Stimulated activated naive CD8-positive, alpha-beta T cell treated with anti-CD3 and anti-CD28 coated beads, Interleukin-15, Interleukin-2, amounts not matched to agents 100 ng/mL and 50 ng/mL, for 24 hours (primary cell): ENCODE measurements around the gene TMEM17.
"Not testable (repeated sequence)": the region's sequence is repeated elsewhere in the genome, so short reads cannot be mapped to it uniquely, and the experiment has no call there.

ENCODE experiments used
- H3K27ac Mint-ChIP-seq: one replicate; pipeline ENCODE4 v1.8.0; 2021; ENCODE audit warnings: mild to moderate bottlenecking, mixed read lengths
- H3K27me3 Mint-ChIP-seq: one replicate; pipeline ENCODE4 v1.8.0; 2021; ENCODE audit warnings: mixed read lengths
- H3K36me3 Mint-ChIP-seq: one replicate; pipeline ENCODE4 v1.8.0; 2021; ENCODE audit warnings: low read depth, mixed read lengths
- H3K4me1 Mint-ChIP-seq: one replicate; pipeline ENCODE4 v1.8.0; 2021; ENCODE audit warnings: low read depth, mixed read lengths
- H3K4me3 Mint-ChIP-seq: one replicate; pipeline ENCODE4 v1.8.0; 2021; ENCODE audit warnings: mild to moderate bottlenecking, mixed read lengths
- H3K9me3 Mint-ChIP-seq: one replicate; pipeline ENCODE4 v1.8.0; 2021; ENCODE audit warnings: mixed read lengths

Gene TMEM17, protein sequence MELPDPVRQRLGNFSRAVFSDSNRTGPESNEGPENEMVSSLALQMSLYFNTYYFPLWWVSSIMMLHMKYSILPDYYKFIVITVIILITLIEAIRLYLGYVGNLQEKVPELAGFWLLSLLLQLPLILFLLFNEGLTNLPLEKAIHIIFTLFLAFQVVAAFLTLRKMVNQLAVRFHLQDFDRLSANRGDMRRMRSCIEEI

GRCh38 chr2:62505750-62506420 lies at the start of gene TMEM17:
TSS of gene TMEM17 (minus strand) at chr2:62506195. CDS start at chr2:62506129, 66 bp downstream.
- H3K27ac Mint-ChIP-seq: peak within 1 kb of the TSS; percentile 62

DNA sequence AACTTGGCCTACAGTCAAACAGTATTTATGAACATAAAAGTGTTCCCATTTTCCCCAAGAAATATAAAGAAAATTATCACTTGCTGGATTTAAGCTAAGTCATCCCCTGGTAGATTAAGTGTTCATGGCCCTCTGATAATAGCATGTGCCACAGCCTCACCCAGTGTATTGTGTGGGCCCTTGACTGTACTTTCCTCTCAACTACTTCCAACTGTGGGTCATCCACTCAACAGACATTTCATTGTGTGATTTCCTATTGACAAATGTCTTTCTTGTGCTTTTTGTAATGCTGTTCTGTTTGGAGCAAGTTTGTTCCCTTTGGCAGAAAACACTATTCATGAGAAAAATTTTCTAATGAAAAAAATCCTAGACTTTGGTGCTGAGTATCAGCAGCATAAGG lies 48.4 kb upstream of the TMEM17 start:
- Mint-ChIP-seq H3K27ac (no peak overlapping the region), H3K27me3 (peaks cover 12% of the 10 kb centered on the region), H3K4me1 (no peaks in the 10 kb centered on the region), H3K4me3 (no peak overlapping the region), H3K9me3 (peaks cover 5% of the 10 kb centered on the region), H3K36me3 (no peaks in the 10 kb centered on the region)

More at GRCh38 chr2:62505750-62506420, at the start of gene TMEM17:
- Mint-ChIP-seq H3K36me3 (no peaks in the 10 kb centered on the region), H3K9me3 (no peaks in the 10 kb centered on the region), H3K27me3 (peaks cover 29% of the 10 kb centered on the region), H3K4me1 (peaks cover 9% of the 10 kb centered on the region), H3K4me3 (peak within 1 kb of the TSS; percentile 86)

GRCh38 chr2:62550461-62550860 lies 44.5 kb upstream of the TMEM17 start:
- no peak overlapping the region for H3K27ac Mint-ChIP-seq
- peaks cover 8% of the 10 kb centered on the region for H3K27me3 Mint-ChIP-seq
- no peaks in the 10 kb centered on the region for H3K4me1 Mint-ChIP-seq
- no peaks in the 10 kb centered on the region for H3K36me3 Mint-ChIP-seq
- H3K4me3 Mint-ChIP-seq: no peak overlapping the region
- H3K9me3 Mint-ChIP-seq: no peaks in the 10 kb centered on the region

DNA sequence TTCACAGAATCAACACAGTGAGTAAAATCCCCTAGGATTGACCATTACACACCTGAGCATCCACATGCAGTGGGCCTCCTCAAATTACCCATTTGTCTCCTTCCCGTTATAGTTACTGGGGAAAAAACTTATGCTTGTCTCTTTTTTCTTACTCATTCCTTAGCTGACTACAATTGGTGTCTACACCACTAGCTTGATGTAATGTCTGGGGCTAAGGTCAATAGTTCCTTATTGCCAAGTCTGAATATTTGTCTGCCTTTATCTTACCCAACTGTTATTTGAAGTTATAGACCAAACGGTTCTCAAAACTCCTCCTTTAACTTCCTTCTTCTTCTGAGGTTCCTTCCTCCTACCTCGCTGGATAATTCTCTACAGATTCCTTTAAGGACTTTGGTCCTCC lies 41.9 kb upstream of the TMEM17 start:
- Mint-ChIP-seq H3K4me3 (no peak overlapping the region), H3K27ac (no peak overlapping the region), H3K9me3 (no peaks in the 10 kb centered on the region), H3K4me1 (no peaks in the 10 kb centered on the region), H3K36me3 (no peaks in the 10 kb centered on the region), H3K27me3 (peaks cover 8% of the 10 kb centered on the region)

- H3K4me1 Mint-ChIP-seq: no peaks in the 10 kb centered on the region
- H3K4me3 Mint-ChIP-seq: no peak overlapping the region
- H3K27me3 Mint-ChIP-seq: no peaks in the 10 kb centered on the region
- H3K27ac Mint-ChIP-seq: no peak overlapping the region
- no peaks in the 10 kb centered on the region for H3K9me3 Mint-ChIP-seq
- H3K36me3 Mint-ChIP-seq: no peaks in the 10 kb centered on the region
Measured at GRCh38 chr2:62545261-62545660, 39.3 kb upstream of the TMEM17 start.

- Mint-ChIP-seq H3K9me3 (no peaks in the 10 kb centered on the region), H3K27me3 (peaks cover 8% of the 10 kb centered on the region), H3K4me1 (no peaks in the 10 kb centered on the region), H3K4me3 (no peak overlapping the region), H3K36me3 (no peaks in the 10 kb centered on the region), H3K27ac (no peak overlapping the region)
Measured at GRCh38 chr2:62540408-62541168, 34.6 kb upstream of the TMEM17 start.

GRCh38 chr2:62539606-62540407 lies 33.8 kb upstream of the TMEM17 start:
- Mint-ChIP-seq H3K4me1 (no peaks in the 10 kb centered on the region), H3K27me3 (peaks cover 12% of the 10 kb centered on the region), H3K9me3 (no peaks in the 10 kb centered on the region), H3K27ac (no peak overlapping the region), H3K4me3 (no peak overlapping the region), H3K36me3 (no peaks in the 10 kb centered on the region)

DNA sequence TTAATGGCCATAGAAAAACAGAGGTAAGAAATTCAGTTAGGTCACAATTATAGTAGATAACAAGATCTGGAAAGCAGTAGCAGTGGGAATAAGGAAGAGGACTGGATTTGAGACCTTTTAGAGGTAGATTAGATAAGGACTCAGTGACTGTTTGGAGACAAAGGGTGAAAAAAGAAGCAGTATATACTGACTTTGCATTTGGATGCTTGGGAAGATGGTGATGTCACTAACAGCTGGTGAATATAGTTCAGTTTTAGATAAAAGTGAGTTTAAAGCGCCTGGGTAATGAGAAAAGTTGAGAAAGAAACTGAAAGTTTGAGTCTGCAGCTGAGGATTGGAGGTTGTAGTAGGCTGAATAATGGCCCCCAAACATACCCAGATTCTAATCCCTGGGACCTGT lies 32.8 kb upstream of the TMEM17 start:
- H3K9me3 Mint-ChIP-seq: no peaks in the 10 kb centered on the region
- H3K4me1 Mint-ChIP-seq: no peaks in the 10 kb centered on the region
- peaks cover 15% of the 10 kb centered on the region for H3K27me3 Mint-ChIP-seq
- no peak overlapping the region for H3K4me3 Mint-ChIP-seq
- H3K27ac Mint-ChIP-seq: no peak overlapping the region
- H3K36me3 Mint-ChIP-seq: no peaks in the 10 kb centered on the region

GRCh38 chr2:62537814-62538213 lies 31.8 kb upstream of the TMEM17 start:
- Mint-ChIP-seq H3K27me3 (peaks cover 15% of the 10 kb centered on the region), H3K4me1 (no peaks in the 10 kb centered on the region), H3K9me3 (peaks cover 4% of the 10 kb centered on the region), H3K4me3 (no peak overlapping the region), H3K36me3 (no peaks in the 10 kb centered on the region), H3K27ac (no peak overlapping the region)

DNA sequence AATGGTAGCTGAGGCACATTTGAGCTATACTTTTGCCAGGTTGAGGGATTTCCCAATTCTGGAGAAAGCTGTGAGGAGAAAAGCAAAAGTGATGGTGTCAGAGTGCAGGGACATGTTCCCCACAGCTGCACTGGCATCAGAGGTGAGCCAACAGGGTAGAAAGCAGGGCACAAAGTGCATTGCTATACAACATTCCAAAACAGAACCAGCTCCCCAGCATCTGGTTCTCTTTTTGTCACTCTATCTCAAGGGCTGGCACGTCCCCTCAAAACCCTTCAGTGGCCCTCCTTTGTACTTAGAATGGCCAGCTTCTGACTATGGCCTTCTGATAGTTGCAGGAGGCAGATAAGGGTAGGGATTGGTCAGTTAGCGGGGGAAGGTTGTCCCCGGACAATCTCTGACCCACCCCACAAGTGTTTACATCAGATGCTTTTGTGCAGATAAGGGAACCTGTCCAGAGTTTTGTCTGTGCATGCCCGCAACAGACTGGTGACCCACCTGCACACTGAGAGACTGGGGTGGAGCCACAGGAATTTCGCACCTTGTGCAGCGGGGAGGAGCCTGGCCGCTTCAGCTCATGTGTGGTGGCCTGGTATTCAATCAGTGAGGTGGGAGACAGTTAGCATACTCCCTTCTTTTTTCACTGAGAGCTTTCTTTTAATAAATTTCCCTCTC lies 31.0 kb upstream of the TMEM17 start:
- Mint-ChIP-seq H3K4me1 (no peaks in the 10 kb centered on the region), H3K27me3 (peaks cover 19% of the 10 kb centered on the region), H3K27ac (no peak overlapping the region), H3K36me3 (no peaks in the 10 kb centered on the region), H3K9me3 (peaks cover 7% of the 10 kb centered on the region), H3K4me3 (no peak overlapping the region)

GRCh38 chr2:62535521-62535920 lies 29.5 kb upstream of the TMEM17 start:
- H3K4me1 Mint-ChIP-seq, H3K27ac Mint-ChIP-seq, H3K9me3 Mint-ChIP-seq, H3K4me3 Mint-ChIP-seq, H3K36me3 Mint-ChIP-seq: not testable (repeated sequence)
- peaks cover 28% of the 10 kb centered on the region for H3K27me3 Mint-ChIP-seq

DNA sequence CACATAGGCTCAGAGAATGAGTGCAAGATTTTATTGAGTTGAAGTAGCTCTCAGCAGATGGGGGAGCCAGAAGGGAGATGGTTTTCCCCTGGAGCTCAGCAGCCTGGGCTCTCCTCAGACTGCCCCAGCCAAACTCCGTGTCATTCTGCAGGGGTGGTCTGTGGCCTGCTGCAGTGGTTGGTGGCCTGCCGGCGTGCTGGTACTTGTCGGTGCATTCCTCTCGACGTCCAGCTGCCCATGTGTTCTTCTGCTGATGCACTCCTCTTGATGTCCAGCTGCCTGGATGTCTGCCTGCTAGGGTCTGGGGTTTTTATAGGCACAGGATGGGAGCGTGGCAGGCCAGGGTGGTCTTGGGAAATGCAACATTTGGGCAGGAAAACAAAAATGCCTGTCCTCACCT lies 25.6 kb upstream of the TMEM17 start:
- Mint-ChIP-seq H3K4me1 (no peaks in the 10 kb centered on the region), H3K27me3 (peaks cover 32% of the 10 kb centered on the region), H3K36me3 (no peaks in the 10 kb centered on the region), H3K4me3 (no peak overlapping the region), H3K27ac (no peak overlapping the region), H3K9me3 (peaks cover 7% of the 10 kb centered on the region)

DNA sequence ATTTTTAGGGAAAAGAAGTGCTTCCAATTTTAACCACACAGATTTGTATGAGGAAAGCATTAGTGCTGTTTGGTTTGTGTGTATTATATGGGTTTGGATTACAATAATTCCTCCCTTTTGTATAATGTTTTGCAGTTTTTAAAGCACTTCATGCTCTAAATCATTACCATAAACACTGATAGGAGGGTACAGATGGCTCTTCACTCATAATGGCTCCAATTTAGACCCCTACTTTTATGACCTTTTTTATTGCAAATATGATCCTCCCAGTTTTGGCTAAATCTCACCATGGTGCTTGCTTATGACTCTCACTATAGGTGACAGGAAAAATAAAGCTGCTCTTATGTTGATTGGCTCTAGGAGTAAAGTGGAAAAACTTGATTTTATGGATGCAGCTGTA lies 23.8 kb upstream of the TMEM17 start:
- Mint-ChIP-seq H3K27me3 (peaks cover 30% of the 10 kb centered on the region), H3K36me3 (no peaks in the 10 kb centered on the region), H3K4me3 (no peak overlapping the region), H3K9me3 (peaks cover 7% of the 10 kb centered on the region), H3K27ac (no peak overlapping the region), H3K4me1 (no peaks in the 10 kb centered on the region)

GRCh38 chr2:62527478-62528210 lies 21.6 kb upstream of the TMEM17 start:
- peaks cover 43% of the 10 kb centered on the region for H3K27me3 Mint-ChIP-seq
- no peaks in the 10 kb centered on the region for H3K4me1 Mint-ChIP-seq
- no peaks in the 10 kb centered on the region for H3K36me3 Mint-ChIP-seq
- H3K9me3 Mint-ChIP-seq: peaks cover 4% of the 10 kb centered on the region
- H3K4me3 Mint-ChIP-seq: no peak overlapping the region
- no peak overlapping the region for H3K27ac Mint-ChIP-seq
